MM.1S (cell line): ENCODE results near the gene AP2A2.

Source experiments
- DNase-seq: peaks from one replicate; pipeline ENCODE4 v3.0.0-alpha.2; 2015
- H2AFZ ChIP-seq: fragments of 300-600 bp; sonication (generic); 2 replicates; pipeline ENCODE4 v1.6.0; 2016; ENCODE audit warnings: antibody characterized with exemption, low read length
- H3F3A ChIP-seq: fragments of 300-600 bp; sonication (generic); 2 replicates; pipeline ENCODE4 v1.6.1; 2016; ENCODE audit warnings: mild to moderate bottlenecking, antibody characterized with exemption, low read length, moderate library complexity, mixed read lengths; ENCODE audit not compliant: insufficient read depth
- H3K27ac ChIP-seq: fragments of 300-600 bp; sonication (generic); 2 replicates; pipeline ENCODE4 v1.5.1; 2016; ENCODE audit warnings: mild to moderate bottlenecking, low read length
- H3K27me3 ChIP-seq: fragments of 300-600 bp; sonication (generic); replicated peaks from 2 replicates; pipeline ENCODE4 v1.6.0; 2016; ENCODE audit warnings: low read length; ENCODE audit not compliant: insufficient read depth
- H3K36me3 ChIP-seq: fragments of 300-600 bp; sonication (generic); replicated peaks from 2 replicates; pipeline ENCODE4 v1.6.1; 2016; ENCODE audit warnings: mild to moderate bottlenecking, low read length, mixed read lengths; ENCODE audit not compliant: insufficient read depth
- H3K4me1 ChIP-seq: fragments of 300-600 bp; sonication (generic); 2 replicates; pipeline ENCODE4 v1.6.1; 2016; ENCODE audit warnings: low read length, mixed read lengths
- H3K4me2 ChIP-seq: fragments of 300-600 bp; sonication (generic); 2 replicates; pipeline ENCODE4 v1.6.0; 2016; ENCODE audit warnings: low read depth, low read length
- H3K4me3 ChIP-seq: fragments of 300-600 bp; sonication (generic); 2 replicates; pipeline ENCODE4 v1.5.1; 2016; ENCODE audit warnings: low read length, mixed read lengths
- H3K79me2 ChIP-seq: fragments of 300-600 bp; sonication (generic); 2 replicates; pipeline ENCODE4 v1.6.1; 2016; ENCODE audit warnings: mixed run types, low read length, mixed read lengths
- H3K9ac ChIP-seq: fragments of 300-600 bp; sonication (generic); 2 replicates; pipeline ENCODE4 v1.6.1; 2016; ENCODE audit warnings: low read length, mixed read lengths
- H3K9me2 ChIP-seq: fragments of 300-600 bp; sonication (generic); replicated peaks from 2 replicates; pipeline ENCODE4 v1.6.1; 2016; ENCODE audit warnings: mild to moderate bottlenecking, low read length, mixed read lengths; ENCODE audit not compliant: insufficient read depth
- H3K9me3 ChIP-seq: fragments of 300-600 bp; sonication (generic); replicated peaks from 2 replicates; pipeline ENCODE4 v1.6.1; 2016; ENCODE audit warnings: mild to moderate bottlenecking, low read length, mixed read lengths; ENCODE audit not compliant: insufficient read depth
- H4K20me1 ChIP-seq: fragments of 300-600 bp; sonication (generic); 2 replicates; pipeline ENCODE4 v1.6.1; 2016; ENCODE audit warnings: mild to moderate bottlenecking, low read length, moderate library complexity, mixed read lengths; ENCODE audit not compliant: insufficient read depth
- CTCF ChIP-seq: fragments of 300-600 bp; sonication (generic); IDR thresholded peaks from 2 replicates; pipeline ENCODE4 v1.5.1; 2016; ENCODE audit warnings: antibody characterized with exemption, low read length, mixed read lengths
- EZH2 ChIP-seq: fragments of 300-600 bp; sonication (generic); optimal IDR thresholded peaks from 2 replicates; pipeline ENCODE3; 2017; ENCODE audit warnings: low read depth, mild to moderate bottlenecking, antibody characterized with exemption, low read length, mixed read lengths
- EZH2phosphoT487 ChIP-seq: fragments of 300-600 bp; sonication (generic); IDR thresholded peaks from 2 replicates; pipeline ENCODE4 v1.6.1; 2018; ENCODE audit warnings: antibody characterized with exemption, low read length

The AP2A2 gene

GRCh38 chr11:1025410-1026162 is 99.9 kb downstream of the AP2A2 start:
- TF ChIP-seq EZH2 (no peak), EZH2phosphoT487 (no peak), CTCF (no peak)
- Histone ChIP-seq H3K4me2 (no peak overlapping the region), H4K20me1 (no peaks in the 10 kb centered on the region), H3K4me3 (no peak overlapping the region), H3K79me2 (no peaks in the 10 kb centered on the region), H3K27ac (no peak overlapping the region), H3K9ac (no peak overlapping the region), H3K9me2 (no peaks in the 10 kb centered on the region), H2AFZ (no peak overlapping the region), H3K36me3 (no peaks in the 10 kb centered on the region), H3F3A (no peaks in the 10 kb centered on the region), H3K9me3 (no peaks in the 10 kb centered on the region), H3K4me1 (no peaks in the 10 kb centered on the region), H3K27me3 (peaks cover 31% of the 10 kb centered on the region; the same call in 1 of the 2 replicates)
- no peak for DNase-seq

- Histone ChIP-seq H3K27ac (no peak overlapping the region), H3K27me3 (peaks cover 32% of the 10 kb centered on the region), H3K4me2 (no peak overlapping the region)
Measured at GRCh38 chr11:1026163-1026450, 100.4 kb downstream of the AP2A2 start.

GRCh38 chr11:1026641-1027482 is 101.2 kb downstream of the AP2A2 start:
- H3K4me2 ChIP-seq: no peak overlapping the region
- H3K27ac ChIP-seq: no peak overlapping the region
- TF ChIP-seq EZH2phosphoT487: no peak
- no peak for TF ChIP-seq EZH2
- TF ChIP-seq CTCF: no peak
- H4K20me1 ChIP-seq: no peaks in the 10 kb centered on the region
- H3F3A ChIP-seq: no peaks in the 10 kb centered on the region
- no peak for DNase-seq
- no peak overlapping the region for H3K9ac ChIP-seq
- H3K4me1 ChIP-seq: no peaks in the 10 kb centered on the region
- H2AFZ ChIP-seq: no peak overlapping the region
- no peaks in the 10 kb centered on the region for H3K9me2 ChIP-seq
- no peaks in the 10 kb centered on the region for H3K79me2 ChIP-seq
- H3K27me3 ChIP-seq: peaks cover 39% of the 10 kb centered on the region
- no peaks in the 10 kb centered on the region for H3K36me3 ChIP-seq
- H3K9me3 ChIP-seq: no peaks in the 10 kb centered on the region
- H3K4me3 ChIP-seq: no peak overlapping the region

More at GRCh38 chr11:1026163-1026450, 100.4 kb downstream of the AP2A2 start:
- Histone ChIP-seq H3F3A (no peaks in the 10 kb centered on the region), H3K36me3 (no peaks in the 10 kb centered on the region), H3K4me1 (no peaks in the 10 kb centered on the region), H4K20me1 (no peaks in the 10 kb centered on the region), H3K9me3 (no peaks in the 10 kb centered on the region), H3K4me3 (no peak overlapping the region), H2AFZ (no peak overlapping the region), H3K9me2 (no peaks in the 10 kb centered on the region), H3K79me2 (no peaks in the 10 kb centered on the region), H3K9ac (no peak overlapping the region)
- no peak for TF ChIP-seq CTCF
- no peak for TF ChIP-seq EZH2phosphoT487
- no peak for TF ChIP-seq EZH2
- DNase-seq: no peak
